GM18909 (cell line): ENCODE results near the gene MROH8.
"Not testable (repeated sequence)": the region's sequence is repeated elsewhere in the genome, so short reads cannot be mapped to it uniquely, and the experiment has no call there.

Experiments used
- ATAC-seq: cut with Tn5 transposase; IDR thresholded peaks from one replicate; pipeline ENCODE4 v1.9.1; 2021; ENCODE audit warnings: mild to moderate bottlenecking; ENCODE audit not compliant: unreplicated experiment, poor library complexity

MROH8 gene

GRCh38 chr20:37161830-37162549 is 17.4 kb downstream of the MROH8 start:
- ATAC-seq: no peak

- ATAC-seq: no peak
Observed at GRCh38 chr20:37160683-37161082, 18.7 kb downstream of the MROH8 start.

- ATAC-seq: no peak
Observed at GRCh38 chr20:37158248-37158647, 21.1 kb downstream of the MROH8 start.

GRCh38 chr20:37155987-37156386 is 23.4 kb downstream of the MROH8 start:
- ATAC-seq: no peak

GRCh38 chr20:37154684-37155298 is 24.6 kb downstream of the MROH8 start:
- ATAC-seq: no peak

GRCh38 chr20:37152284-37152683 is 27.1 kb downstream of the MROH8 start:
- no peak for ATAC-seq

- no peak for ATAC-seq
Observed at GRCh38 chr20:37151529-37151928, 27.8 kb downstream of the MROH8 start.

GRCh38 chr20:37150864-37151263 is 28.5 kb downstream of the MROH8 start:
- not testable (repeated sequence) for ATAC-seq

- no peak for ATAC-seq
Observed at GRCh38 chr20:37147250-37147649, 32.1 kb downstream of the MROH8 start.

- ATAC-seq: no peak
Observed at GRCh38 chr20:37144856-37145404, 34.4 kb downstream of the MROH8 start.

GRCh38 chr20:37142708-37143107 is 36.6 kb downstream of the MROH8 start:
- ATAC-seq: no peak

- no peak for ATAC-seq
Observed at GRCh38 chr20:37137547-37137946, 41.8 kb downstream of the MROH8 start.

- ATAC-seq: no peak
Observed at GRCh38 chr20:37133952-37134351, 45.4 kb downstream of the MROH8 start.

GRCh38 chr20:37131486-37131885 is 47.9 kb downstream of the MROH8 start:
- ATAC-seq: no peak

- ATAC-seq: no peak
Observed at GRCh38 chr20:37128803-37129202, 50.5 kb downstream of the MROH8 start.

- not testable (repeated sequence) for ATAC-seq
Observed at GRCh38 chr20:37126290-37126689, 53.1 kb downstream of the MROH8 start.

- ATAC-seq: no peak
Observed at GRCh38 chr20:37123441-37123840, 55.9 kb downstream of the MROH8 start.

- ATAC-seq: no peak
Observed at GRCh38 chr20:37120497-37120896, 58.9 kb downstream of the MROH8 start.

GRCh38 chr20:37119356-37120036 is 59.9 kb downstream of the MROH8 start:
- no peak for ATAC-seq

GRCh38 chr20:37114012-37114411 is 65.3 kb downstream of the MROH8 start:
- no peak for ATAC-seq

- no peak for ATAC-seq
Observed at GRCh38 chr20:37111926-37112455, 67.4 kb downstream of the MROH8 start.
